ENCODE results near the gene TNFRSF1A. TPM values are rescaled to one million over a fixed set of nuclear protein-coding genes. Genes with fewer than 3 reads are reported as not detected.
A peak's percentile ranks its signal among the peaks of the same experiment; 100 is the strongest.

Gene TNFRSF1A
- total RNA-seq: 100 to 1,000 TPM in 1 of 2 donors, 10 to 100 TPM in 1; 91.1 to 168 TPM

DNA sequence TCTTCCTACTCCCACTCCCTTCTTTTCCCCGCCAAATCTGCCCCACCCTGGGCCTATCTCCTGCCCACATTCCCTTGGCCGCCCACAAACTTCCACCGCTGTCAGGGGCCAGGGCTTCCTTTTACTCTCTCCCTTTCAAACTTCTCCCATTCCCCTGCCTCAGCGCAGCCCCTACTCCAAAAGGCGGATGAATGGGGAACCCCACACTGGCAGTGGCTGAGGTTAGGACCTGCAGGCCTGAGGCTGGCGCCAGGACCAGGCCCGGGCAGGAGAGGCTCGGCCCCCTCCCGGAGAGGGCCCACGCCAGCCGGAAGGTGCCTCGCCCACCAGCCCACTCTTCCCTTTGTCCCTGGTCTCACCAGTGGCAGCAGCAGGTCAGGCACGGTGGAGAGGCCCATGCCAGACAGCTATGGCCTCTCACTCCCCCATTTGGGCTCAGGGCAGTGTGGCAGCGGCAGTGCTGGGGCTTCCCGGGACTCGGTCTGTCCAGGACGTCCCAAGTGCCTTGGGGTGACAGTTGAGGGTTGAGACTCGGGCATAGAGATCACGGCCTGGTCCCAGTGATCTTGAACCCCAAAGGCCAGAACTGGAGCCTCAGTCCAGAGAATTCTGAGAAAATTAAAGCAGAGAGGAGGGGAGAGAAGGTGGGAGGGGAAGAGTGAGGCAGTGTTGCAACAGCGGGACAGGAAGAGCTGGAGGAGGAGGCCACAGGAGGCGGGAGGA, at the start of gene TNFRSF1A:
TNFRSF1A (minus strand) TSS at position 660 of the 723 bp plus-strand sequence; CDS start at position 398, 262 bp downstream.
- no peaks in the 10 kb centered on the region for H3K27me3 ChIP-seq (replicated peaks; ENCODE audit: insufficient read depth)
- peaks cover 24% of the 10 kb centered on the region for H3K4me1 ChIP-seq (replicated peaks)
- WGBS: under 1% methylated on average over 21 of the region's 21 CpGs
- no peaks in the 10 kb centered on the region for H3K9me3 ChIP-seq
- TF ChIP-seq POLR2AphosphoS5 (IDR thresholded peaks at IDR 0.05) (peak; percentile 85), POLR2A (IDR thresholded peaks at IDR 0.05) (peak; percentile 82)
- TF ChIP-seq, protein P1, sequence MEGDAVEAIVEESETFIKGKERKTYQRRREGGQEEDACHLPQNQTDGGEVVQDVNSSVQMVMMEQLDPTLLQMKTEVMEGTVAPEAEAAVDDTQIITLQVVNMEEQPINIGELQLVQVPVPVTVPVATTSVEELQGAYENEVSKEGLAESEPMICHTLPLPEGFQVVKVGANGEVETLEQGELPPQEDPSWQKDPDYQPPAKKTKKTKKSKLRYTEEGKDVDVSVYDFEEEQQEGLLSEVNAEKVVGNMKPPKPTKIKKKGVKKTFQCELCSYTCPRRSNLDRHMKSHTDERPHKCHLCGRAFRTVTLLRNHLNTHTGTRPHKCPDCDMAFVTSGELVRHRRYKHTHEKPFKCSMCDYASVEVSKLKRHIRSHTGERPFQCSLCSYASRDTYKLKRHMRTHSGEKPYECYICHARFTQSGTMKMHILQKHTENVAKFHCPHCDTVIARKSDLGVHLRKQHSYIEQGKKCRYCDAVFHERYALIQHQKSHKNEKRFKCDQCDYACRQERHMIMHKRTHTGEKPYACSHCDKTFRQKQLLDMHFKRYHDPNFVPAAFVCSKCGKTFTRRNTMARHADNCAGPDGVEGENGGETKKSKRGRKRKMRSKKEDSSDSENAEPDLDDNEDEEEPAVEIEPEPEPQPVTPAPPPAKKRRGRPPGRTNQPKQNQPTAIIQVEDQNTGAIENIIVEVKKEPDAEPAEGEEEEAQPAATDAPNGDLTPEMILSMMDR (IDR thresholded peaks at IDR 0.05): no peak
- H3K27ac ChIP-seq: peak within 1 kb of the TSS; percentile 94 to 97
- H3K36me3 ChIP-seq: no peaks in the 10 kb centered on the region
- intact Hi-C loops (cut with DNase I): loop anchor here (1.0 kb wide), 1 partner anchor 48 kb away; no protein-coding TSS in a partner anchor
- DNase-seq (ENCODE audit: low spot score): peak; percentile 81
- peak within 1 kb of the TSS; percentile 62 to 84 for H3K4me3 ChIP-seq

DNA sequence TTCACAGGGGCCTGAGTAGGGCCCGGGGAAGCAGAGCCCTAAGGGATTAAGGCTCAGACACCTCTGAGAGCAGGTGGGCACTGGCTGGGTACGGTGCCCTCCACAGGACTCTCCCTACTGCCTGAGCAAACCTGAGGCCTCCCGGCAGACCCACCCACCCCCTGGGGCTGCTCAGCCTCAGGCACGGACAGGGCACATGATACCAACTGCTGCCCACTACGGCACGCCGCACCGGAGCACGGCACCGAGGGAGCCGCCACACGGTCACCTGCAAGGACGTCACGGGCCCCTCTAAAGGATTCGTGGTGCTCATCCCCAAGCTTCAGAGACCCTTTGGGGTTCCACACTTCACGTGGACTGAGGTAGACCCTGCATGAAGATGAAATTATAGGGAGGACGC, 49.1 kb upstream of the TNFRSF1A start:
- WGBS: 79% methylated on average over 17 of the region's 17 CpGs
- Histone ChIP-seq H3K27me3 (replicated peaks; ENCODE audit: insufficient read depth) (no peaks in the 10 kb centered on the region), H3K27ac (peak overlapping the region; percentile 30 to 74), H3K36me3 (no peaks in the 10 kb centered on the region), H3K4me3 (no peak overlapping the region), H3K9me3 (no peaks in the 10 kb centered on the region), H3K4me1 (replicated peaks) (peaks cover 8% of the 10 kb centered on the region)
- no peak for DNase-seq (ENCODE audit: low spot score)
- TF ChIP-seq POLR2A (IDR thresholded peaks at IDR 0.05): no peak
- TF ChIP-seq, protein P1 (IDR thresholded peaks at IDR 0.05): no peak
- TF ChIP-seq POLR2AphosphoS5 (IDR thresholded peaks at IDR 0.05): no peak
- intact Hi-C loops (cut with DNase I): no loop called here

GRCh38 chr12:6390084-6390799, 48.4 kb upstream of the TNFRSF1A start:
- Histone ChIP-seq H3K4me3 (no peak overlapping the region), H3K27ac (peak overlapping the region; percentile 30 to 74), H3K4me1 (replicated peaks) (peaks cover 12% of the 10 kb centered on the region), H3K36me3 (no peaks in the 10 kb centered on the region), H3K27me3 (replicated peaks; ENCODE audit: insufficient read depth) (no peaks in the 10 kb centered on the region), H3K9me3 (no peaks in the 10 kb centered on the region)
- peak; percentile 21 for DNase-seq (ENCODE audit: low spot score)
- WGBS: 63% methylated on average over 15 of the region's 15 CpGs
- intact Hi-C loops (cut with DNase I): no loop called here
- TF ChIP-seq POLR2A (IDR thresholded peaks at IDR 0.05): no peak
- no peak for TF ChIP-seq POLR2AphosphoS5 (IDR thresholded peaks at IDR 0.05)
- TF ChIP-seq, protein P1 (IDR thresholded peaks at IDR 0.05): no peak

- Histone ChIP-seq H3K27me3 (replicated peaks; ENCODE audit: insufficient read depth) (no peaks in the 10 kb centered on the region), H3K4me1 (replicated peaks) (peaks cover 28% of the 10 kb centered on the region), H3K36me3 (no peaks in the 10 kb centered on the region), H3K4me3 (no peak overlapping the region), H3K9me3 (no peaks in the 10 kb centered on the region), H3K27ac (peak overlapping the region; percentile 42 to 56)
- DNase-seq (ENCODE audit: low spot score): peak; percentile 5
- WGBS: 73% methylated on average over 7 of the region's 7 CpGs
- intact Hi-C loops (cut with DNase I): no loop called here
- TF ChIP-seq, protein P1 (IDR thresholded peaks at IDR 0.05): no peak
- TF ChIP-seq POLR2AphosphoS5 (IDR thresholded peaks at IDR 0.05): no peak
- TF ChIP-seq POLR2A (IDR thresholded peaks at IDR 0.05): no peak
Observed at GRCh38 chr12:6387541-6387940, 45.7 kb upstream of the TNFRSF1A start.
